Mesenchymal stem cell (in vitro differentiated cells and primary cell): Measurements from ENCODE around the gene FYN.

ENCODE experiments used
- DNase-seq: peaks from one replicate; pipeline ENCODE4 v3.0.0-alpha.2; 2013
- H2AFZ ChIP-seq: one replicate; pipeline ENCODE4 v1.6.1; 2013; ENCODE audit warnings: low read depth, mild to moderate bottlenecking, control low read depth, inconsistent platforms, low read length, moderate library complexity
- H2AK5ac ChIP-seq: 2 replicates; pipeline ENCODE4 v1.6.1; 2013; ENCODE audit warnings: low read length, moderate library complexity, mild to moderate bottlenecking, inconsistent platforms; ENCODE audit not compliant: severe bottlenecking
- H2BK120ac ChIP-seq: one replicate; pipeline ENCODE4 v1.6.1; 2013; ENCODE audit warnings: low read depth, mild to moderate bottlenecking, inconsistent platforms, low read length, moderate library complexity
- H2BK12ac ChIP-seq, 2 experiments: one replicate each; pipeline ENCODE4 v1.6.1; 2013; ENCODE audit warnings: inconsistent platforms in 2 of 2, low read length in 2 of 2, mild to moderate bottlenecking in 2 of 2, moderate library complexity in 2 of 2, control low read depth in 1 of 2
- H2BK15ac ChIP-seq: one replicate; pipeline ENCODE4 v1.6.1; 2013; ENCODE audit warnings: mild to moderate bottlenecking, low read depth, inconsistent platforms; ENCODE audit not compliant: poor library complexity, severe bottlenecking
- H2BK5ac ChIP-seq: 2 replicates; pipeline ENCODE4 v1.6.1; 2013; ENCODE audit warnings: low read depth, mild to moderate bottlenecking, low read length, control low read depth, inconsistent platforms; ENCODE audit not compliant: poor library complexity, severe bottlenecking
- H3K14ac ChIP-seq, 2 experiments: one replicate each; pipeline ENCODE4 v1.6.1; 2013; ENCODE audit warnings: inconsistent platforms in 2 of 2, low read length in 2 of 2, control low read depth in 1 of 2, mild to moderate bottlenecking in 1 of 2, moderate library complexity in 1 of 2
- H3K18ac ChIP-seq, 2 experiments: one replicate each; pipeline ENCODE4 v1.6.1; 2013; ENCODE audit warnings: inconsistent platforms in 2 of 2, low read length in 2 of 2, control low read depth in 1 of 2, low read depth in 1 of 2, mild to moderate bottlenecking in 1 of 2
- H3K23ac ChIP-seq, 2 experiments: one replicate each; pipeline ENCODE4 v1.6.1; 2013; ENCODE audit warnings: inconsistent platforms in 2 of 2, low read length in 2 of 2, mild to moderate bottlenecking in 2 of 2, moderate library complexity in 2 of 2, control low read depth in 1 of 2
- H3K27ac ChIP-seq: 2 replicates; pipeline ENCODE4 v1.5.1; 2013; ENCODE audit warnings: mild to moderate bottlenecking, moderate library complexity, low read length, control low read depth, inconsistent platforms; ENCODE audit not compliant: poor library complexity, severe bottlenecking
- H3K27me3 ChIP-seq, 2 experiments: 2 replicates each; pipeline versions ENCODE4 v1.6.1 to v1.7.0; 2013; ENCODE audit warnings: low read length in 2 of 2, mild to moderate bottlenecking in 2 of 2, moderate library complexity in 2 of 2, control low read depth in 1 of 2, inconsistent platforms in 1 of 2; ENCODE audit not compliant: control insufficient read depth in 1 of 2, insufficient read depth in 1 of 2
- H3K36me3 ChIP-seq, 2 experiments: 2 replicates each; pipeline versions ENCODE4 v1.6.1 to v1.7.0; 2013; ENCODE audit warnings: low read length in 2 of 2, control low read depth in 1 of 2, inconsistent platforms in 1 of 2, low read depth in 1 of 2, mild to moderate bottlenecking in 1 of 2; ENCODE audit not compliant: insufficient read depth in 2 of 2, control insufficient read depth in 1 of 2
- H3K4ac ChIP-seq, 2 experiments: one replicate each; pipeline ENCODE4 v1.6.1; 2013; ENCODE audit warnings: inconsistent platforms in 2 of 2, low read length in 2 of 2, mild to moderate bottlenecking in 2 of 2, moderate library complexity in 2 of 2, control low read depth in 1 of 2, low read depth in 1 of 2
- H3K4me1 ChIP-seq: 2 replicates; pipeline ENCODE4 v1.6.1; 2013; ENCODE audit warnings: low read depth, low read length, control low read depth; ENCODE audit not compliant: control insufficient read depth, insufficient read depth
- H3K4me2 ChIP-seq: 2 replicates; pipeline ENCODE4 v1.6.1; 2013; ENCODE audit warnings: low read length, mild to moderate bottlenecking, inconsistent platforms; ENCODE audit not compliant: poor library complexity, severe bottlenecking
- H3K4me3 ChIP-seq, 2 experiments: 2 replicates each; pipeline versions ENCODE4 v1.5.1 to v1.7.0; 2013; ENCODE audit warnings: low read length in 2 of 2, mild to moderate bottlenecking in 2 of 2, control low read depth in 1 of 2, low read depth in 1 of 2; ENCODE audit not compliant: insufficient read depth in 1 of 2
- H3K79me1 ChIP-seq: replicated peaks from 2 replicates; pipeline ENCODE4 v1.6.1; 2013; ENCODE audit warnings: mild to moderate bottlenecking, control low read depth, low read length, inconsistent platforms; ENCODE audit not compliant: poor library complexity, severe bottlenecking
- H3K9ac ChIP-seq: 2 replicates; pipeline ENCODE4 v1.7.0; 2013; ENCODE audit warnings: mild to moderate bottlenecking, low read length, moderate library complexity
- H3K9me3 ChIP-seq: 2 replicates; pipeline ENCODE4 v1.7.0; 2013; ENCODE audit warnings: mild to moderate bottlenecking, low read length; ENCODE audit not compliant: control insufficient read depth
- H4K8ac ChIP-seq: one replicate; pipeline ENCODE4 v1.6.1; 2013; ENCODE audit warnings: inconsistent platforms, mild to moderate bottlenecking, low read length, moderate library complexity
- H4K91ac ChIP-seq: one replicate; pipeline ENCODE4 v1.6.1; 2013; ENCODE audit warnings: mild to moderate bottlenecking, low read length, inconsistent platforms
- WGBS: methylation state at CpG from one replicate; pipeline ENCODE4 v1.1.7; 2013; ENCODE audit warnings: mixed read lengths; 5-methylcytosine and 5-hydroxymethylcytosine counted together

Gene FYN

GRCh38 chr6:111798281-111798725 lies 74.9 kb downstream of the FYN start:
- Histone ChIP-seq H3K79me1 (peaks cover 23% of the 10 kb centered on the region), H3K23ac (no peak overlapping the region), H3K36me3 (peaks cover 4 to 12% of the 10 kb centered on the region in 2 experiments), H4K8ac (no peak overlapping the region), H3K4me2 (no peak overlapping the region), H3K9me3 (no peaks in the 10 kb centered on the region), H2BK5ac (no peak overlapping the region), H2BK12ac (peak overlapping the region; percentile 11 to 63), H4K91ac (no peak overlapping the region), H3K4me3 (no peak overlapping the region), H3K4ac (no peak overlapping the region), H3K4me1 (peaks cover 3% of the 10 kb centered on the region), H2AK5ac (peak overlapping the region; percentile 26), H3K9ac (no peak overlapping the region), H3K27me3 (no peaks in the 10 kb centered on the region), H3K27ac (no peak overlapping the region), H3K18ac (no peak overlapping the region), H2BK120ac (no peak overlapping the region), H2BK15ac (no peak overlapping the region), H3K14ac (no peak overlapping the region), H2AFZ (no peak overlapping the region)
- no peak for DNase-seq
- WGBS, result 69% methylated on average over 4 of the region's 5 CpGs

DNA sequence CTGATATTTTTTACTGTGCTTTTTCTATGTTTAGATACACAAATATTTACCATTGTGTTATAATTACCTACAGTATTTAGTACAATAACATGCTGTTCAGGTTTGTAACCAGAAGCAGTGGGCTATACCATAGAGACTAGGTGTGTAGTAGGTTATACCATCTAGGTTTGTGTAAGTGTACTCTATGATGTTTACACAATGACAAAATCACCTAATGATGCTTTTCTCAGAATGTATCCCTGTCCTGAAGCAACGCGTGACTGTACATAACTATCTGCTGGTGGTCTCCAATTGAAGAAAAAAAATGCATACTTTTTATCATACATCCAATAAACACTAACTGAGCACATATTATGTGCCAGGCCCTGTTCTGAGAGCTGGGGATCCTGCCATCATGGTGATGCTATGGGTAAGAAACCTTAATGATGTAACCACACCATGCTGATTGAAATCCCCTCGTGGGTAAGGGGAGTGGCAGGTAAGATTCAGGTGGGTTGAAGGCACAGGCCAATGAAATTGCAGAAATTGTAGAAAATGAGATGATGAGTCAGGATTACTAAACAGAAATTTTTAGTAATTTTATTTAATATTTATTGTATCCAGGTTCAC lies 76.8 kb downstream of the FYN start:
- Histone ChIP-seq H4K91ac (no peak overlapping the region), H2AFZ (no peak overlapping the region), H3K36me3 (peaks cover 0 to 7% of the 10 kb centered on the region in 2 experiments), H3K9me3 (no peaks in the 10 kb centered on the region), H3K14ac (no peak overlapping the region), H2BK5ac (no peak overlapping the region), H3K4me2 (no peak overlapping the region), H2BK15ac (no peak overlapping the region), H2AK5ac (no peak overlapping the region), H3K27ac (no peak overlapping the region), H2BK12ac (no peak overlapping the region), H4K8ac (peak overlapping the region; percentile 47), H2BK120ac (no peak overlapping the region), H3K4me1 (peaks cover 4% of the 10 kb centered on the region), H3K18ac (no peak overlapping the region), H3K9ac (no peak overlapping the region), H3K79me1 (peaks cover 22% of the 10 kb centered on the region), H3K23ac (no peak overlapping the region), H3K27me3 (no peaks in the 10 kb centered on the region), H3K4ac (no peak overlapping the region), H3K4me3 (no peak overlapping the region)
- WGBS, result 97% methylated on average over 3 of the region's 3 CpGs
- DNase-seq, result no peak

DNA sequence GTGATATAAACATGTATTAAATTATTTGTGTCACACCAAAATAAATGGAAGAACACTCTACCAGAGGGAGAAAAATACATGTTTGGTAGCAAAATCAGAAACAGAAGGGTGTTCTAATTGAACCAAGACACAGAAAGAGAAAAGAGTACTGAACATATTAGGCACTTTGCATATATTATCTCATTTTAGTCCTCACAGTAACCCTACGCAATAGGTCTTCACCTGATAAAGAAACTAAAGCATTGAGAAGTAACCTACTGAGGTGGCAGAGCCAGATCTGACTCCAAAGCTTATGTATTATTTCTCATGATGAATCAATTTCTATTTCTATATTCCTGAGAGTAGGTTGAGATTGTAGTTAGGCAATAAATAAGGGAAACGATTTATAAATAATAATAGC lies 77.7 kb downstream of the FYN start:
- Histone ChIP-seq H3K36me3 (peaks cover 0 to 5% of the 10 kb centered on the region in 2 experiments), H3K4me3 (no peak overlapping the region), H2BK12ac (no peak overlapping the region), H2BK15ac (no peak overlapping the region), H3K4me2 (no peak overlapping the region), H2AK5ac (no peak overlapping the region), H2BK5ac (no peak overlapping the region), H3K9ac (no peak overlapping the region), H4K8ac (no peak overlapping the region), H3K79me1 (peaks cover 22% of the 10 kb centered on the region), H2BK120ac (no peak overlapping the region), H3K27ac (no peak overlapping the region), H2AFZ (no peak overlapping the region), H3K9me3 (no peaks in the 10 kb centered on the region), H3K14ac (no peak overlapping the region), H3K4me1 (peaks cover 5% of the 10 kb centered on the region), H3K23ac (no peak overlapping the region), H3K18ac (no peak overlapping the region), H3K27me3 (no peaks in the 10 kb centered on the region), H4K91ac (no peak overlapping the region), H3K4ac (no peak overlapping the region)
- DNase-seq, result no peak
- no CpG with 5 or more reads among the region's 2 CpGs for WGBS

DNA sequence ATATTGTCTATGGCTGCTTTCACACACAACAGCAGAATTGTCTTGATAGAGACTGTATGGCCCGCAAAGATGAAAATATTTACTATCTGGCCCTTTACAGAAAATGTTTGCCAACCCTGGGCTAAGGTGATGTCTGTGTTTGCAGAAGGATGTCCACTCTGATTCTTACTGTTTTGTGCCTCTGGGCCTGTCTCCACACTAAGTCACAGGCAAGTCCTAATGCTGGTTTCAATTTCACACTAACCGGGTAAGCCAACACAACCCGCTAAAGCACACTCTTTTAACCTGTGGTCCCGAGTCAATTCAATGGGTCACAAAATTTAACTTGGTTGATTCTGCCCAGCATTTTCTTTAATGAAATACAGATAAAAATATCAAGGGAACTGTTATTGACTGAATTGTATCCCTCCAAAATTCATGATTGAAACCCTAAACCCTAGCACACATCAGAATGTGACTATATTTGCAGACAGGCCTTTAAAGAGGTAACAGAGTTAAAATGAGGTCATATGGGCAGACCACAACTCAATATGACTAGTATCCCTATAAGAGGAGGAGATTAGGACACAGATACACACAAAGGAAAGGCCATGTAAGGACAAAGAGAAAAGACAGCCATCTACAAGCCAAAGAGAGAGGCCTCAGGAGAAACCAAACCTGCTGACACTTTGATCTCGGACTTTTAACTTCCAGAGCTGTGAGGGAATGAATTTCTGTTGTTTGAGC lies 78.4 kb downstream of the FYN start:
- Histone ChIP-seq H3K36me3 (peaks cover 0 to 5% of the 10 kb centered on the region in 2 experiments), H2BK12ac (no peak overlapping the region), H4K91ac (no peak overlapping the region), H3K18ac (peak overlapping the region in 1 of 2 experiments; percentile 32), H2AFZ (no peak overlapping the region), H2BK120ac (no peak overlapping the region), H3K4me1 (peaks cover 5% of the 10 kb centered on the region), H2AK5ac (no peak overlapping the region), H3K27ac (no peak overlapping the region), H3K4ac (no peak overlapping the region), H2BK5ac (no peak overlapping the region), H3K9ac (no peak overlapping the region), H3K9me3 (no peaks in the 10 kb centered on the region), H4K8ac (no peak overlapping the region), H3K23ac (no peak overlapping the region), H3K27me3 (no peaks in the 10 kb centered on the region), H3K4me3 (no peak overlapping the region), H2BK15ac (no peak overlapping the region), H3K79me1 (peaks cover 19% of the 10 kb centered on the region), H3K14ac (no peak overlapping the region), H3K4me2 (no peak overlapping the region)
- DNase-seq, result no peak
- 98% methylated on average over 4 of the region's 5 CpGs for WGBS
